MCF 10A (cell line): ENCODE measurements around the gene KAT7. TPM values are rescaled to one million over a fixed set of nuclear protein-coding genes. Genes with fewer than 3 reads are reported as not detected.

ENCODE experiments used
- BruUV-seq: library from RNA; stranded (reverse); fragments of 400-500 nt; replicated peaks from 2 replicates; lab custom pipeline; 2021; lab: Mats Ljungman, UMichigan
- CTCF ChIA-PET: fragments of 300-600 bp; sonication (Branson Sonifier 250); formaldehyde crosslinking; extraction: SDS; loops from one replicate; lab custom pipeline; 2021; ENCODE audit warnings: antibody characterized with exemption, inconsistent platforms; lab: Yijun Ruan, JAX
- POLR2A ChIA-PET: fragments of 300-600, 350-650 bp; sonication (Branson Sonifier 250); formaldehyde crosslinking; extraction: SDS; loops from one replicate; lab custom pipeline; 2020; ENCODE audit warnings: antibody characterized with exemption, inconsistent platforms; lab: Yijun Ruan, JAX
- DNase-seq: peaks from one replicate; pipeline ENCODE4 v3.0.0-alpha.2; 2018; ENCODE audit not compliant: unreplicated experiment
- H3K27ac Mint-ChIP-seq: one replicate; pipeline ENCODE4 v1.8.0; 2022; ENCODE audit warnings: mild to moderate bottlenecking, low read depth, mixed read lengths; ENCODE audit not compliant: unreplicated experiment
- H3K27me3 Mint-ChIP-seq: one replicate; pipeline ENCODE4 v1.8.0; 2022; ENCODE audit warnings: mixed read lengths; ENCODE audit not compliant: insufficient read depth, unreplicated experiment
- H3K36me3 Mint-ChIP-seq: one replicate; pipeline ENCODE4 v1.8.0; 2022; ENCODE audit warnings: mild to moderate bottlenecking, moderate library complexity, mixed read lengths; ENCODE audit not compliant: insufficient read depth, unreplicated experiment
- H3K4me1 Mint-ChIP-seq: one replicate; pipeline ENCODE4 v1.8.0; 2022; ENCODE audit warnings: mixed read lengths; ENCODE audit not compliant: insufficient read depth, unreplicated experiment
- H3K4me3 Mint-ChIP-seq: one replicate; pipeline ENCODE4 v1.8.0; 2022; ENCODE audit warnings: mild to moderate bottlenecking, moderate library complexity, mixed read lengths; ENCODE audit not compliant: unreplicated experiment
- H3K9me3 Mint-ChIP-seq: one replicate; pipeline ENCODE4 v1.8.0; 2022; ENCODE audit warnings: mixed read lengths; ENCODE audit not compliant: unreplicated experiment
- intact Hi-C: fragments of 100-400 bp; cut with micrococcal nuclease; formaldehyde crosslinking; loops from 2 replicates; pipeline ENCODE4 v1.14.1; 2022
- total RNA-seq: library from RNA; stranded (reverse); gene quantifications from 2 replicates; pipeline ENCODE4 v1.2.3, GENCODE V29; 2022
- TF ChIP-seq, protein P1 (sequence below): fragments of 200-600 bp; IDR thresholded peaks from one replicate; pipeline ENCODE4 v1.8.0; 2022; ENCODE audit warnings: antibody characterized with exemption, mild to moderate bottlenecking; ENCODE audit not compliant: unreplicated experiment

Gene KAT7
- total RNA-seq, 1 experiment from 2014 or later = 53.7 TPM

DNA sequence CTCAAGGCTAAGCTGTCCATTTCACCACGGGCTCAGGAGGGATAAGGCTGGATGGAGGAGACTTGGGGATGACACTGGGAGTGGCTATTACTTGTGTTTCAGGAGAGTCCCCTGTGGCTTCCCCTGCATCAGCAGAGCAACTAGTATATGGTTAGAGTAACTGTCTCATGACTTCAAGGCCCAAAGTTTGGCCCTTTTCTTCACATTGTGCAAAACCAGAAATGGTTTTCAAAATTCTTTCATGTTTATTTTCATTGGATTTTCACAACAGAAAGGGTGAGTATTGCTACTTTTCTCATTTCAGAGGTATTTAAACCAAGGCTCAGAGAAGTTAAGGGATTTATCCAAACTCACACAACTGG, 77.5 kb downstream of the KAT7 start:
- H3K36me3 Mint-ChIP-seq = peaks cover 7% of the 10 kb centered on the region
- TF ChIP-seq, protein P1, sequence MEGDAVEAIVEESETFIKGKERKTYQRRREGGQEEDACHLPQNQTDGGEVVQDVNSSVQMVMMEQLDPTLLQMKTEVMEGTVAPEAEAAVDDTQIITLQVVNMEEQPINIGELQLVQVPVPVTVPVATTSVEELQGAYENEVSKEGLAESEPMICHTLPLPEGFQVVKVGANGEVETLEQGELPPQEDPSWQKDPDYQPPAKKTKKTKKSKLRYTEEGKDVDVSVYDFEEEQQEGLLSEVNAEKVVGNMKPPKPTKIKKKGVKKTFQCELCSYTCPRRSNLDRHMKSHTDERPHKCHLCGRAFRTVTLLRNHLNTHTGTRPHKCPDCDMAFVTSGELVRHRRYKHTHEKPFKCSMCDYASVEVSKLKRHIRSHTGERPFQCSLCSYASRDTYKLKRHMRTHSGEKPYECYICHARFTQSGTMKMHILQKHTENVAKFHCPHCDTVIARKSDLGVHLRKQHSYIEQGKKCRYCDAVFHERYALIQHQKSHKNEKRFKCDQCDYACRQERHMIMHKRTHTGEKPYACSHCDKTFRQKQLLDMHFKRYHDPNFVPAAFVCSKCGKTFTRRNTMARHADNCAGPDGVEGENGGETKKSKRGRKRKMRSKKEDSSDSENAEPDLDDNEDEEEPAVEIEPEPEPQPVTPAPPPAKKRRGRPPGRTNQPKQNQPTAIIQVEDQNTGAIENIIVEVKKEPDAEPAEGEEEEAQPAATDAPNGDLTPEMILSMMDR = no peak
- H3K27me3 Mint-ChIP-seq = peaks cover 20% of the 10 kb centered on the region
- DNase-seq = no peak
- no TSS peak for BruUV-seq
- intact Hi-C loops = no loop called here
- ChIA-PET CTCF (interaction anchor here (0.7 to 14.4 kb wide), 3 partner anchors 14 to 131 kb away, joined by 3 to 236 read pairs (median 8); partner anchors contain the start of gene DLX3), POLR2A (no interaction called here)
- no peak overlapping the region for H3K4me3 Mint-ChIP-seq
- no peaks in the 10 kb centered on the region for H3K4me1 Mint-ChIP-seq
- no peaks in the 10 kb centered on the region for H3K9me3 Mint-ChIP-seq
- no peak overlapping the region for H3K27ac Mint-ChIP-seq

DNA sequence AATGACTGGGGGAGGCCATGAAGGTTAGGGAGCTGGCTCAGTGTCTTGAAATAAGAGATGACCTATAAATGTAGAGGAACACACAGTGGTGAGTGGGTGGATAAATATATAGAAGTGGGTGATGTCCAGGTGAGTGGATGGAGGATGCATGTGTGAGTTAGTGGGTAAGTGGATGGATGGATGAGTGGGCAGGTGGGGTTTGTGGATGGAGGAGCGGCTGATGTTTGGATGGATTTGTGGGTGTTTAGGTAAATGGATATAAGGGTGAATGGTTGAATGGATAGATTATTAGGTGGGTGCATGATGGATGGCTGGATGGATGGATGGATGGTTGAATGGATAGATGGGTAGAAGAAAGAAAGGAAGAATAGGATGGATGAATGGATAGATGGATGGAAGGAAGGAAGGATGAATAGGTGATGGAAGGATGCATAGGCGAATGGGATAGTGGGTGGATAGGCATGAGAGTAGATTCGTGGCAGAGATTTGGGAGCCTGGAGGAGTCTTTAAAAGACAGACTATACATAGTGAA, 78.5 kb downstream of the KAT7 start:
- intact Hi-C loops = no loop called here
- Mint-ChIP-seq H3K27me3 (peaks cover 20% of the 10 kb centered on the region), H3K9me3 (no peaks in the 10 kb centered on the region), H3K36me3 (peaks cover 7% of the 10 kb centered on the region), H3K4me3 (no peak overlapping the region), H3K27ac (no peak overlapping the region), H3K4me1 (no peaks in the 10 kb centered on the region)
- ChIA-PET CTCF (interaction anchor here (0.6 to 14.4 kb wide), 4 partner anchors 13 to 160 kb away, joined by 3 to 236 read pairs (median 6); partner anchors contain the start of gene DLX3), POLR2A (interaction anchor here (0.6 to 0.7 kb wide), 3 partner anchors 23 to 273 kb away, joined by 3 to 5 read pairs (median 4); partner anchors contain the start of gene DLX3)
- BruUV-seq = no TSS peak
- no peak for DNase-seq
- TF ChIP-seq, protein P1 = no peak

- TF ChIP-seq, protein P1 = no peak
- no peaks in the 10 kb centered on the region for H3K9me3 Mint-ChIP-seq
- peaks cover 7% of the 10 kb centered on the region for H3K36me3 Mint-ChIP-seq
- POLR2A ChIA-PET = no interaction called here
- H3K4me3 Mint-ChIP-seq = no peak overlapping the region
- CTCF ChIA-PET = interaction anchor here (14.4 kb wide), 1 partner anchor 128 kb away, joined by 236 read pairs; the partner anchor contains the start of gene DLX3
- intact Hi-C loops = no loop called here
- H3K27me3 Mint-ChIP-seq = peaks cover 20% of the 10 kb centered on the region
- no peak for DNase-seq
- H3K27ac Mint-ChIP-seq = no peak overlapping the region
- no TSS peak for BruUV-seq
- H3K4me1 Mint-ChIP-seq = no peaks in the 10 kb centered on the region
Observed at GRCh38 chr17:49869038-49869374, 80.5 kb downstream of the KAT7 start.

- DNase-seq = no peak
- Mint-ChIP-seq H3K27ac (no peak overlapping the region), H3K4me3 (no peak overlapping the region), H3K4me1 (no peaks in the 10 kb centered on the region), H3K9me3 (no peaks in the 10 kb centered on the region), H3K36me3 (peaks cover 7% of the 10 kb centered on the region), H3K27me3 (peaks cover 20% of the 10 kb centered on the region)
- POLR2A ChIA-PET = no interaction called here
- intact Hi-C loops = no loop called here
- CTCF ChIA-PET = interaction anchor here (0.6 to 12.7 kb wide), 4 partner anchors 10 to 126 kb away, joined by 3 to 199 read pairs (median 4); partner anchors contain the start of gene DLX3
- BruUV-seq = no TSS peak
- TF ChIP-seq, protein P1 = no peak
Observed at GRCh38 chr17:49870298-49870697, 81.8 kb downstream of the KAT7 start.
